Loucy (cell line): ENCODE measurements around the gene MYO1D.

Experiments
- EZH2phosphoT487 ChIP-seq: fragments of 200-600 bp; IDR thresholded peaks from 2 replicates; pipeline ENCODE4 v1.6.1; 2018; ENCODE audit warnings: antibody characterized with exemption, mild to moderate bottlenecking, moderate library complexity, borderline replicate concordance
- TF ChIP-seq, protein P1 (sequence below): fragments of 200-600 bp; sonication (generic); conservative IDR thresholded peaks from 2 replicates; pipeline ENCODE4 v1.5.1; 2014; ENCODE audit warnings: mild to moderate bottlenecking, antibody characterized with exemption, low read length

DNA sequence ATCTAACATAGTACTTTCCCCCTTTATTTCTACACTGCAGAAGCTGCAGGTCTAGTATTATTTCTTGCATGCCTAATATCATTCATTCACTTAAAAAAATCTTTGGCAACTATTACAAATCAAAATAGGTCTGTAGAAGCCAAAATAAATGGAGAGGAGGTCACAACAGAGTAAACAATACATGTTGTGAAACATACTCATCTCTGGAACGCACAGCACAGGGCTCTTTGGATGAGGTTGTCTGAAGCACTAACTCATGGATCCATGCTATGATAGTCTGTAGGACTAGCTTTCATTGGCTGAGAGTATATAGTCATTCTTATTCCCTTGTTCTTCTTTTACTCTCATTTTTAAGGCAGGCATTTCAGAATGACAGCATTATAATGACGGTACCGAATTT lies 21.3 kb downstream of the MYO1D start:
- TF ChIP-seq, protein P1, sequence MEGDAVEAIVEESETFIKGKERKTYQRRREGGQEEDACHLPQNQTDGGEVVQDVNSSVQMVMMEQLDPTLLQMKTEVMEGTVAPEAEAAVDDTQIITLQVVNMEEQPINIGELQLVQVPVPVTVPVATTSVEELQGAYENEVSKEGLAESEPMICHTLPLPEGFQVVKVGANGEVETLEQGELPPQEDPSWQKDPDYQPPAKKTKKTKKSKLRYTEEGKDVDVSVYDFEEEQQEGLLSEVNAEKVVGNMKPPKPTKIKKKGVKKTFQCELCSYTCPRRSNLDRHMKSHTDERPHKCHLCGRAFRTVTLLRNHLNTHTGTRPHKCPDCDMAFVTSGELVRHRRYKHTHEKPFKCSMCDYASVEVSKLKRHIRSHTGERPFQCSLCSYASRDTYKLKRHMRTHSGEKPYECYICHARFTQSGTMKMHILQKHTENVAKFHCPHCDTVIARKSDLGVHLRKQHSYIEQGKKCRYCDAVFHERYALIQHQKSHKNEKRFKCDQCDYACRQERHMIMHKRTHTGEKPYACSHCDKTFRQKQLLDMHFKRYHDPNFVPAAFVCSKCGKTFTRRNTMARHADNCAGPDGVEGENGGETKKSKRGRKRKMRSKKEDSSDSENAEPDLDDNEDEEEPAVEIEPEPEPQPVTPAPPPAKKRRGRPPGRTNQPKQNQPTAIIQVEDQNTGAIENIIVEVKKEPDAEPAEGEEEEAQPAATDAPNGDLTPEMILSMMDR = no peak
- no peak for TF ChIP-seq EZH2phosphoT487
